HG02970 (cell line): Measurements from ENCODE around the gene C16orf90.

ENCODE experiments used
- ATAC-seq: cut with Tn5 transposase; IDR thresholded peaks from one replicate; pipeline ENCODE4 v1.9.1; 2021; ENCODE audit warnings: mild to moderate bottlenecking, moderate library complexity, moderate number of reproducible peaks; ENCODE audit not compliant: unreplicated experiment, low FRiP score

C16orf90 gene

GRCh38 chr16:3467921-3468320 is 27.4 kb downstream of the C16orf90 start:
- ATAC-seq: no peak

- no peak for ATAC-seq
Measured at GRCh38 chr16:3467182-3467581, 28.1 kb downstream of the C16orf90 start.

GRCh38 chr16:3465911-3466584 is 29.2 kb downstream of the C16orf90 start:
- ATAC-seq: no peak

GRCh38 chr16:3465301-3465700 is 30.0 kb downstream of the C16orf90 start:
- ATAC-seq: no peak

GRCh38 chr16:3461151-3461550 is 34.1 kb downstream of the C16orf90 start:
- ATAC-seq: no peak

- ATAC-seq: no peak
Measured at GRCh38 chr16:3460585-3460984, 34.7 kb downstream of the C16orf90 start.

GRCh38 chr16:3460121-3460520 is 35.2 kb downstream of the C16orf90 start:
- no peak for ATAC-seq

GRCh38 chr16:3459401-3460090 is 35.7 kb downstream of the C16orf90 start:
- ATAC-seq: no peak

GRCh38 chr16:3458852-3459361 is 36.4 kb downstream of the C16orf90 start:
- no peak for ATAC-seq

GRCh38 chr16:3458278-3458851 is 36.9 kb downstream of the C16orf90 start:
- ATAC-seq: no peak

- peak; percentile 81 for ATAC-seq
Measured at GRCh38 chr16:3457434-3458252, 37.6 kb downstream of the C16orf90 start.

- no peak for ATAC-seq
Measured at GRCh38 chr16:3454631-3455147, 40.6 kb downstream of the C16orf90 start.

- ATAC-seq: no peak
Measured at GRCh38 chr16:3454093-3454492, 41.2 kb downstream of the C16orf90 start.

- no peak for ATAC-seq
Measured at GRCh38 chr16:3444032-3444388, 51.3 kb downstream of the C16orf90 start.
